GM21723 (cell line): ENCODE measurements around the gene SH3BP1.
"Not testable (repeated sequence)": the region's sequence is repeated elsewhere in the genome, so short reads cannot be mapped to it uniquely, and the experiment has no call there.

Source experiments
- ATAC-seq: cut with Tn5 transposase; IDR thresholded peaks from one replicate; pipeline ENCODE4 v1.9.1; 2021; ENCODE audit warnings: mild to moderate bottlenecking, moderate library complexity; ENCODE audit not compliant: unreplicated experiment

SH3BP1 gene

GRCh38 chr22:37675930-37676735, 36.7 kb downstream of the SH3BP1 start:
- peak; percentile 4 for ATAC-seq

GRCh38 chr22:37676736-37677492, 37.4 kb downstream of the SH3BP1 start:
- peak; percentile 44 for ATAC-seq

- no peak for ATAC-seq
These were observed 38.1 kb downstream of the SH3BP1 start for GRCh38 chr22:37677493-37677974.

GRCh38 chr22:37678372-37678771, 38.9 kb downstream of the SH3BP1 start:
- ATAC-seq, result no peak

GRCh38 chr22:37679670-37680069, 40.2 kb downstream of the SH3BP1 start:
- no peak for ATAC-seq

GRCh38 chr22:37680191-37680851, 40.9 kb downstream of the SH3BP1 start:
- no peak for ATAC-seq

GRCh38 chr22:37681001-37681424, 41.5 kb downstream of the SH3BP1 start:
- ATAC-seq, result no peak

- ATAC-seq, result no peak
These were observed 42.1 kb downstream of the SH3BP1 start for GRCh38 chr22:37681556-37682049.

GRCh38 chr22:37684803-37685615, 45.5 kb downstream of the SH3BP1 start:
- no peak for ATAC-seq

GRCh38 chr22:37686002-37686982, 46.8 kb downstream of the SH3BP1 start, which contains the start of gene NOL12:
Gene NOL12, plus strand, starts transcription at chr22:37686343. Its CDS starts 50 bp downstream, at chr22:37686393.
- peak; percentile 79 for ATAC-seq

- no peak for ATAC-seq
These were observed 50.9 kb downstream of the SH3BP1 start for GRCh38 chr22:37690407-37690806.

- ATAC-seq, result no peak
These were observed 51.5 kb downstream of the SH3BP1 start for GRCh38 chr22:37690901-37691504.

- no peak for ATAC-seq
These were observed 53.3 kb downstream of the SH3BP1 start for GRCh38 chr22:37692627-37693285.

- ATAC-seq, result not testable (repeated sequence)
These were observed 54.7 kb downstream of the SH3BP1 start for GRCh38 chr22:37694131-37694530.

- peak; percentile 11 for ATAC-seq
These were observed 56.8 kb downstream of the SH3BP1 start for GRCh38 chr22:37696260-37696656.

- peak; percentile 91 for ATAC-seq
These were observed 57.4 kb downstream of the SH3BP1 start, which contains the start of gene TRIOBP for GRCh38 chr22:37696657-37697537. Gene TRIOBP, plus strand, starts transcription at chr22:37697048. Its CDS starts 4,318 bp downstream, at chr22:37701366.

GRCh38 chr22:37697538-37697835, 58.0 kb downstream of the SH3BP1 start:
- ATAC-seq, result no peak
